K562 (cell line): ENCODE data around the gene FAM120C. TPM values are rescaled to one million over a fixed set of nuclear protein-coding genes. Genes with fewer than 3 reads are reported as not detected.
A peak's percentile ranks its signal among the peaks of the same experiment; 100 is the strongest.

Experiments
- CREB1 ChIP-seq, 2 experiments: sonication (generic) in 1 of 2; formaldehyde crosslinking in 1 of 2; IDR thresholded peaks; 2 replicates each; pipeline versions ENCODE4 v1.6.1 to v1.8.0; 2012 to 2022; ENCODE audit warnings: inconsistent platforms in 1 of 2, mild to moderate bottlenecking in 1 of 2, missing genetic modification reagents in 1 of 2, moderate library complexity in 1 of 2
- CREB3 ChIP-seq: fragments of 450-650 bp; conservative IDR thresholded peaks from 2 replicates; pipeline ENCODE4 v1.6.1; 2016; ENCODE audit warnings: missing genetic modification characterization, low read depth, mild to moderate bottlenecking, missing compliant biosample characterization, moderate library complexity
- CREB3L1 ChIP-seq: fragments of 450-650 bp; IDR thresholded peaks from 2 replicates; pipeline ENCODE4 v1.6.1; 2014; ENCODE audit warnings: low read depth, mild to moderate bottlenecking, moderate library complexity, borderline replicate concordance
- CTBP1 ChIP-seq: fragments of 450-650 bp; IDR thresholded peaks from 2 replicates; pipeline ENCODE4 v1.6.1; 2016; ENCODE audit warnings: borderline replicate concordance
- EP300 ChIP-seq: IDR thresholded peaks from 2 replicates; pipeline ENCODE4 v1.6.1; 2012; ENCODE audit warnings: low read length, improper control_type of control experiment
- EP400 ChIP-seq: fragments of 450-650 bp; IDR thresholded peaks from 2 replicates; pipeline ENCODE4 v1.6.1; 2017; ENCODE audit warnings: antibody characterized with exemption, mild to moderate bottlenecking, moderate library complexity
- FOXA1 ChIP-seq: fragments of 450-650 bp; IDR thresholded peaks from 2 replicates; pipeline ENCODE4 v1.6.1; 2016; ENCODE audit warnings: mild to moderate bottlenecking, borderline replicate concordance
- MLLT1 ChIP-seq, 2 experiments: fragments of 450-650 bp; IDR thresholded peaks; 2 replicates each; pipeline ENCODE4 v1.6.1; 2016
- NBN ChIP-seq: fragments of 450-650 bp; IDR thresholded peaks from 2 replicates; pipeline ENCODE4 v1.6.1; 2016; ENCODE audit warnings: low read depth, mild to moderate bottlenecking
- NUFIP1 ChIP-seq: fragments of 450-650 bp; IDR thresholded peaks from 2 replicates; pipeline ENCODE4 v1.6.1; 2018; ENCODE audit not compliant: partially characterized antibody
- PHF8 ChIP-seq: fragments of 200-600 bp; sonication (generic); IDR thresholded peaks from 2 replicates; pipeline ENCODE4 v1.6.1; 2012; ENCODE audit warnings: mixed run types, mild to moderate bottlenecking, inconsistent platforms, low read length, moderate library complexity, borderline replicate concordance
- SIRT6 ChIP-seq: IDR thresholded peaks from one replicate; pipeline ENCODE4 v1.6.1; 2012; ENCODE audit warnings: low read depth, mild to moderate bottlenecking, control low read depth, inconsistent platforms, low read length, moderate library complexity
- TCF3 ChIP-seq: sonication (generic); formaldehyde crosslinking; IDR thresholded peaks from 2 replicates; pipeline ENCODE4 v1.4.0; 2020; ENCODE audit warnings: mild to moderate bottlenecking, missing genetic modification reagents
- TEAD4 ChIP-seq, 2 experiments: sonication (generic) in 1 of 2; formaldehyde crosslinking in 1 of 2; IDR thresholded peaks; 2 replicates each; pipeline versions ENCODE4 v1.6.1 to v1.8.0; 2012 to 2022; ENCODE audit warnings: borderline replicate concordance in 1 of 2, inconsistent platforms in 1 of 2, low read length in 1 of 2, mild to moderate bottlenecking in 1 of 2, missing genetic modification reagents in 1 of 2
- ZKSCAN1 ChIP-seq: fragments of 150-350 bp; IDR thresholded peaks from 2 replicates; pipeline ENCODE4 v1.6.1; 2016; ENCODE audit warnings: low read depth, low read length
- ZNF197 ChIP-seq: fragments of 200-800 bp; sonication (Bioruptor generic); IDR thresholded peaks from 2 replicates; pipeline ENCODE4 v1.6.1; 2016; ENCODE audit warnings: low read depth, missing genetic modification characterization, missing compliant biosample characterization
- ZNF707 ChIP-seq: fragments of 250-450 bp; sonication (Bioruptor Pico); conservative IDR thresholded peaks from 2 replicates; pipeline ENCODE4 v1.8.0; 2022; ENCODE audit warnings: inconsistent platforms, mild to moderate bottlenecking, moderate library complexity
- polyA plus RNA-seq, 8 experiments: library from polyadenylated mRNA; depleted of rRNA in 4 of 8; stranded (reverse) in 5 of 8; unstranded in 3 of 8; fragments of >200 nt; fragmentation: Nextera tagmentation in 2 of 8; fragmentation: Illumina TruSeq in 1 of 8; extraction: Ambion mirVana in 2 of 8; extraction: Trizol in 1 of 8; gene quantifications; 2 replicates each; pipeline versions ENCODE4 v1.2.1 to v1.2.3, GENCODE V29; 2011 to 2014; ENCODE audit warnings: inconsistent platforms in 1 of 8, missing spikeins in 1 of 8
- total RNA-seq, 7 experiments: library from RNA; depleted of rRNA in 6 of 7; stranded (reverse); fragments of >200 nt in 6 of 7; fragmentation: Illumina TruSeq in 2 of 7; extraction: Trizol in 2 of 7; gene quantifications; 2 replicates each; pipeline versions ENCODE4 v1.2.1 to v1.2.3, GENCODE V29; 2011 to 2021; ENCODE audit warnings: low replicate concordance in 1 of 7
- TF ChIP-seq, protein P1 (sequence below), 2 experiments: IDR thresholded peaks; 2 replicates each; pipeline ENCODE4 v1.6.1; 2011; ENCODE audit warnings: borderline replicate concordance in 1 of 2, control low read depth in 1 of 2, low read depth in 1 of 2, low read length in 1 of 2, mild to moderate bottlenecking in 1 of 2, mixed read lengths in 1 of 2, moderate library complexity in 1 of 2; ENCODE audit not compliant: insufficient read depth in 1 of 2, insufficient read length in 1 of 2, poor library complexity in 1 of 2, severe bottlenecking in 1 of 2; ENCODE audit errors: extremely low read depth in 1 of 2
- TF ChIP-seq, protein P2 (sequence below), 2 experiments: fragments of 450-650 bp; conservative IDR thresholded peaks; 2 replicates each; pipeline ENCODE4 v1.6.1; 2017; ENCODE audit warnings: mild to moderate bottlenecking in 2 of 2, moderate library complexity in 2 of 2

The FAM120C gene
- total and polyA plus RNA-seq, 9 of the 15 experiments (the other 6 are each of a cell fraction or from before 2014, with no cell fraction given) = 0.21 to 6.7 (median 2.1) TPM

- no peak for TF ChIP-seq EP300
- peak; percentile 64 for TF ChIP-seq TEAD4 (IDR thresholded peaks at IDR 0.05; ENCODE audit: low read length)
- 0 out of 2 replicates have a peak, but pooled peaks have one; percentile 38 for TF ChIP-seq TEAD4 (CRISPR knock-in tag; IDR thresholded peaks at IDR 0.05; ENCODE audit: borderline replicate concordance)
- TF ChIP-seq, protein P1, sequence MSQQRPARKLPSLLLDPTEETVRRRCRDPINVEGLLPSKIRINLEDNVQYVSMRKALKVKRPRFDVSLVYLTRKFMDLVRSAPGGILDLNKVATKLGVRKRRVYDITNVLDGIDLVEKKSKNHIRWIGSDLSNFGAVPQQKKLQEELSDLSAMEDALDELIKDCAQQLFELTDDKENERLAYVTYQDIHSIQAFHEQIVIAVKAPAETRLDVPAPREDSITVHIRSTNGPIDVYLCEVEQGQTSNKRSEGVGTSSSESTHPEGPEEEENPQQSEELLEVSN (IDR thresholded peaks at IDR 0.05; ENCODE audit: borderline replicate concordance in 1 of 2, extremely low read depth in 1 of 2, insufficient read depth in 1 of 2, insufficient read length in 1 of 2, low read depth in 1 of 2, low read length in 1 of 2, poor library complexity in 1 of 2, severe bottlenecking in 1 of 2) = peak in 1 of 2 experiments; percentile 5
- no peak; the same call in 1 of the 2 replicates for TF ChIP-seq ZNF197 (CRISPR knock-in tag)
- no peak for TF ChIP-seq TCF3 (CRISPR knock-in tag)
- TF ChIP-seq ZKSCAN1 = peak; percentile 53
- no peak for TF ChIP-seq ZNF707 (CRISPR knock-in tag)
- TF ChIP-seq CREB1 (IDR thresholded peaks at IDR 0.05) = peak; percentile 81
- TF ChIP-seq CREB1 (CRISPR knock-in tag; IDR thresholded peaks at IDR 0.05) = peak; percentile 79
- TF ChIP-seq MLLT1 (IDR thresholded peaks at IDR 0.05) = 0 out of 4 replicates have a peak, but pooled peaks of 1 of the 2 experiments have one; percentile 20
- peak; percentile 75; the same call in 1 of the 2 replicates for TF ChIP-seq CREB3
- peak; percentile 99 for TF ChIP-seq PHF8
- TF ChIP-seq EP400 = peak; percentile 84
- TF ChIP-seq CREB3L1 = peak; percentile 39; the same call in 1 of the 2 replicates
- no peak for TF ChIP-seq FOXA1
- TF ChIP-seq, protein P2, sequence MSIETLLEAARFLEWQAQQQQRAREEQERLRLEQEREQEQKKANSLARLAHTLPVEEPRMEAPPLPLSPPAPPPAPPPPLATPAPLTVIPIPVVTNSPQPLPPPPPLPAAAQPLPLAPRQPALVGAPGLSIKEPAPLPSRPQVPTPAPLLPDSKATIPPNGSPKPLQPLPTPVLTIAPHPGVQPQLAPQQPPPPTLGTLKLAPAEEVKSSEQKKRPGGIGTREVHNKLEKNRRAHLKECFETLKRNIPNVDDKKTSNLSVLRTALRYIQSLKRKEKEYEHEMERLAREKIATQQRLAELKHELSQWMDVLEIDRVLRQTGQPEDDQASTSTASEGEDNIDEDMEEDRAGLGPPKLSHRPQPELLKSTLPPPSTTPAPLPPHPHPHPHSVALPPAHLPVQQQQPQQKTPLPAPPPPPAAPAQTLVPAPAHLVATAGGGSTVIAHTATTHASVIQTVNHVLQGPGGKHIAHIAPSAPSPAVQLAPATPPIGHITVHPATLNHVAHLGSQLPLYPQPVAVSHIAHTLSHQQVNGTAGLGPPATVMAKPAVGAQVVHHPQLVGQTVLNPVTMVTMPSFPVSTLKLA (conservative IDR thresholded peaks at IDR 0.05) = peak; percentile 64 to 72
- TF ChIP-seq CTBP1 = peak; percentile 35; the same call in 1 of the 2 replicates
- TF ChIP-seq NBN = peak; percentile 76; the same call in 1 of the 2 replicates
- no peak for TF ChIP-seq NUFIP1
- no peak for TF ChIP-seq SIRT6
Observed at GRCh38 chrX:54044126-54044876, 138.8 kb downstream of the FAM120C start, which contains the start of gene PHF8 (continued).
